Peyer's patch (tissue), 4 donors: Measurements from ENCODE around the gene MUSTN1. TPM values are rescaled to one million over a fixed set of nuclear protein-coding genes. Genes with fewer than 3 reads are reported as not detected.

Experiments
- DNase-seq, 3 donors: peaks; one replicate each; pipeline ENCODE4 v3.0.0-alpha.2; 2017 to 2019
- H3K27ac ChIP-seq, 4 donors: fragments of 200-600 bp; sonication (generic); one replicate each; pipeline ENCODE4 v1.5.1; 2016 to 2019
- H3K27me3 ChIP-seq, 2 donors: fragments of 200-600 bp; sonication (generic); one replicate each; pipeline ENCODE4 v1.5.1; 2019
- H3K36me3 ChIP-seq, 3 donors: fragments of 200-600 bp; sonication (generic); one replicate each; pipeline ENCODE4 v1.5.1; 2016 to 2019
- H3K4me1 ChIP-seq, 4 donors: fragments of 200-600 bp; sonication (generic); one replicate each; pipeline ENCODE4 v1.5.1; 2016 to 2019
- H3K4me3 ChIP-seq, 4 donors: fragments of 200-600 bp; sonication (generic); 1 replicate in 3 of 4; 2 replicates in 1 of 4; pipeline ENCODE4 v1.5.1; 2016 to 2019; ENCODE audit warnings: mild to moderate bottlenecking in 1 of 4
- H3K9me3 ChIP-seq, 4 donors: fragments of 200-600 bp; sonication (generic); one replicate each; pipeline ENCODE4 v1.5.1; 2016 to 2019; ENCODE audit warnings: mild to moderate bottlenecking in 1 of 4
- POLR2A ChIP-seq, 2 donors: fragments of 450-650 bp; IDR thresholded peaks; one replicate each; pipeline ENCODE4 v1.5.1; 2017; ENCODE audit warnings: antibody characterized with exemption in 2 of 2, mild to moderate bottlenecking in 2 of 2, moderate library complexity in 2 of 2
- total RNA-seq, 4 donors: library from RNA; depleted of rRNA; stranded (reverse); fragments of >200 nt; gene quantifications; one replicate each; pipeline ENCODE4 v1.1.0, GENCODE V29; 2016
- TF ChIP-seq, protein P1 (sequence below), 6 experiments: fragments of 450-650 bp in 4 of 6; fragments of 200-600 bp in 2 of 6; sonication (generic) in 1 of 6; IDR thresholded peaks; one replicate each; pipeline ENCODE4 v1.5.1; 2017 to 2019; ENCODE audit warnings: antibody characterized with exemption in 6 of 6, mild to moderate bottlenecking in 3 of 6, moderate library complexity in 1 of 6

MUSTN1 gene
- total RNA-seq, 4 donors from 2014 or later = 2.3 to 28.9 (median 11.9) TPM

DNA sequence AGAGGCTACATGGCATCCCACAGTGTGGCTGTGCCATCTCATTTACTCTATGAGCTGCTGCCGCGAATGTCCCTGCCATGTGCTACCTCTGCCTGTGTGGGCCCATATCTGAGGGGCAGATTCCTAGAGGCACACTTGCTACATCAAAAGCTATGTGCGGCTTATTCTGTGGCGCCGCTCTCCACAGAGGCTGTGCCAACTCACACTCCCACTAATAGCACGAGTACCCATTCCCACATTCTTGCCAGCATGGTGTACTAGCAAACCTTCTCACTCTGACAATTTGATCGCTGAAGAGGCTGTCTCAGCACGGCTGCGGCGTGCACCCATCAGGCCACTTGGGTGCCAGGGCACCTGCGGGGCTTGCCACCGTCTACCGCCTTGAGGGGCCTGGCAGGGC is 31.2 kb upstream of the MUSTN1 start:
- H3K27me3 ChIP-seq = no peaks in the 10 kb centered on the region
- H3K27ac ChIP-seq = no peak overlapping the region
- DNase-seq = no peak
- H3K4me3 ChIP-seq = no peak overlapping the region
- no peaks in the 10 kb centered on the region for H3K4me1 ChIP-seq
- TF ChIP-seq, protein P1, sequence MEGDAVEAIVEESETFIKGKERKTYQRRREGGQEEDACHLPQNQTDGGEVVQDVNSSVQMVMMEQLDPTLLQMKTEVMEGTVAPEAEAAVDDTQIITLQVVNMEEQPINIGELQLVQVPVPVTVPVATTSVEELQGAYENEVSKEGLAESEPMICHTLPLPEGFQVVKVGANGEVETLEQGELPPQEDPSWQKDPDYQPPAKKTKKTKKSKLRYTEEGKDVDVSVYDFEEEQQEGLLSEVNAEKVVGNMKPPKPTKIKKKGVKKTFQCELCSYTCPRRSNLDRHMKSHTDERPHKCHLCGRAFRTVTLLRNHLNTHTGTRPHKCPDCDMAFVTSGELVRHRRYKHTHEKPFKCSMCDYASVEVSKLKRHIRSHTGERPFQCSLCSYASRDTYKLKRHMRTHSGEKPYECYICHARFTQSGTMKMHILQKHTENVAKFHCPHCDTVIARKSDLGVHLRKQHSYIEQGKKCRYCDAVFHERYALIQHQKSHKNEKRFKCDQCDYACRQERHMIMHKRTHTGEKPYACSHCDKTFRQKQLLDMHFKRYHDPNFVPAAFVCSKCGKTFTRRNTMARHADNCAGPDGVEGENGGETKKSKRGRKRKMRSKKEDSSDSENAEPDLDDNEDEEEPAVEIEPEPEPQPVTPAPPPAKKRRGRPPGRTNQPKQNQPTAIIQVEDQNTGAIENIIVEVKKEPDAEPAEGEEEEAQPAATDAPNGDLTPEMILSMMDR (IDR thresholded peaks at IDR 0.05) = no peak
- TF ChIP-seq POLR2A (IDR thresholded peaks at IDR 0.05) = no peak
- no peaks in the 10 kb centered on the region for H3K36me3 ChIP-seq
- peaks cover 0 to 3% (median 0%) of the 10 kb centered on the region in 4 donors for H3K9me3 ChIP-seq

DNA sequence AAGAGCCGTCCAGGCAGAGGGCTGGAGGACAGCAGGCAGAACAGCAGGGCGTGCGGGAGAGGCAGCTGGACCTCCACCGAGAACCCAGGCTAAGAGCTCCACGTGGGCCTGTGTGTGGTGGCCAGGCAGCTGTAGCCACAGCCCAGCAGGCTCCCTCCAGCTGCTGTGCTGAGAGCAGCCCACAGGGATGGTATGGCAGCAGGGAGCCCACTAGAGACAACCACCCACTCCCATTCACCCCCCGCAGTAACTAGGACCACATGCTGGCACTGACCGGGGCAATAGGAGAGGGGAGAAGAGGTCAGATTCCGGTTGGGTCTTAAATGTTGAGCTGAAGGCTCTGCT is 25.6 kb upstream of the MUSTN1 start:
- Histone ChIP-seq H3K4me1 (no peaks in the 10 kb centered on the region), H3K36me3 (no peaks in the 10 kb centered on the region), H3K27ac (no peak overlapping the region), H3K4me3 (no peak overlapping the region), H3K9me3 (peaks cover 0 to 3% (median 0%) of the 10 kb centered on the region in 4 donors), H3K27me3 (no peaks in the 10 kb centered on the region)
- no peak for DNase-seq
- TF ChIP-seq, protein P1 (IDR thresholded peaks at IDR 0.05) = no peak
- no peak for TF ChIP-seq POLR2A (IDR thresholded peaks at IDR 0.05)

DNA sequence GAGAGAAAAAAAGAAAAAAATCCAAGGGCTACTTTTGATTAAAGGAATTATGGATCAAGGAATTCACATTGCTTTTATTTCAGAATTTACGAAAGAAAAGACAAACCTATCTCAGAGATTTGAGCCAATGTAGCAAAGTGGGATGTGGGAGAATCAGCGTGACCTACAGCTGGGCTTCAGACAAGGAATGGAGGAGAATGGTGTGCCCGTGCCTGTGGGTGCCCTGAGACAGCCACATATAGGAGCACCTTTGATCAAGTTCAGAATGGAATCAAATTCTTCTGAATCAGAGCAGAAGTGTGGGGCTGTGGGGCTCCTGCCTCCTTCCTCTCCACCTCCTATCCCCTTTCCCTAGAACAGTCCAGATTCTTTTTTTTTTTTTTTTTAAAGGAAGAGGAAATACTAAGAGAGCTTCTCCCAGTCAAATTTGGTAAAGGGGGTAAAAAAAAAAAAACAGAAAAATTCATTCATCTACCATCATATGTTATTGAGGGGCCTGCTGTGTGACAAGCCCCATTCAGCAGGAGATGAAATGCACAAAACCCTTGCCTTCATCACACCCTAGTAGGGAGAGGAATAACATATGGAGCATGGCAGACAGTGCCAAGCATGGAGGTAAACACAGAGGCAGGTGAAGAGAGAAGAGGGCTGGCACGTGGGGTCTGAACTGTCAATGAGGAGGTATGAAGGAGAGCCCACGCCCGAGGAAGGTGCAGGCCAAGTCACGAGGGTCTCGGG is 25.0 kb upstream of the MUSTN1 start:
- TF ChIP-seq, protein P1 (IDR thresholded peaks at IDR 0.05) = no peak
- TF ChIP-seq POLR2A (IDR thresholded peaks at IDR 0.05) = no peak
- Histone ChIP-seq H3K27me3 (no peaks in the 10 kb centered on the region), H3K4me3 (no peak overlapping the region), H3K36me3 (no peaks in the 10 kb centered on the region), H3K9me3 (peaks cover 0 to 3% (median 0%) of the 10 kb centered on the region in 4 donors), H3K27ac (no peak overlapping the region), H3K4me1 (no peaks in the 10 kb centered on the region)
- DNase-seq = no peak

DNA sequence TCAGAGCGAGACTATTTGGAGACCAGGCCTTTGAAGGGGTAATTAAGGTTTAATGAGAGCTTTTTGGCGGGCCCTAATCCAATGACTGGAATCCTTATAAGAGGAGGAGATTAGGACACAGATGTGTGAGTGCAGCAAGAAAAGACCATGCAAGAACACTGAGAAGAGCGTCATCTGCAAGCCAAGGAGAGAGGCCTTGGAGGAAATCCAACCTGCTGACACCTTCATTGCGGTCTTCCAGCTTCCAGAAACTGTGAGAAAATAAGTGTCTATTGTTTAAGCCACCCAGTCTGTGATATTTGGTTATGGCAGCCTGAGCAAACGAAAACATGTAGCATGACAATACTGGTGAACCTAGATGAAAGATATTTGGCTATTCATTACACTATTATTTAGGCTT is 23.0 kb upstream of the MUSTN1 start:
- H3K36me3 ChIP-seq = no peaks in the 10 kb centered on the region
- no peaks in the 10 kb centered on the region for H3K9me3 ChIP-seq
- no peak overlapping the region for H3K4me3 ChIP-seq
- TF ChIP-seq POLR2A (IDR thresholded peaks at IDR 0.05) = no peak
- TF ChIP-seq, protein P1 (IDR thresholded peaks at IDR 0.05) = no peak
- H3K27me3 ChIP-seq = no peaks in the 10 kb centered on the region
- H3K27ac ChIP-seq = no peak overlapping the region
- H3K4me1 ChIP-seq = no peaks in the 10 kb centered on the region
- no peak for DNase-seq

DNA sequence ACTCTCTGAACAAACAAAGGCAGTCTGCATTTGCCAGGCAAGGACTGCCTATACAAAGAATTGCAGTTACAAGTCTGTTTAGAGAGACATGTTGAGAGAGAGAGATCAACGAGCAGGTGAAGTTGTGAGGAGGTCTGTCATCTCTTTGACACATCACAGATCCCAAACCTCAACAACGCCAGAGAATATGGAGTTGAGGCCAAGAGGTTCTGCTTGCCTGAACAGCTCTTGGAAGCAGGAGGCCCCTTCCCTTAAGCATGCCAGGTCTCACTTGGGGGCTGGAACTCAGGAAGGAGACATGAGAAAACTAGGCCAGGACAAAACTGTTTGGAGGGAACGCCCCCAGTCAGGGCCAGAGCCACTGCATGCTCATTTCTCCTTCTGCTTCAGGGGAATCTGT is 22.3 kb upstream of the MUSTN1 start:
- TF ChIP-seq, protein P1 (IDR thresholded peaks at IDR 0.05) = no peak
- TF ChIP-seq POLR2A (IDR thresholded peaks at IDR 0.05) = no peak
- Histone ChIP-seq H3K27ac (no peak overlapping the region), H3K4me3 (no peak overlapping the region), H3K4me1 (no peaks in the 10 kb centered on the region), H3K27me3 (no peaks in the 10 kb centered on the region), H3K36me3 (peaks cover 0 to 2% (median 0%) of the 10 kb centered on the region in 3 donors), H3K9me3 (no peaks in the 10 kb centered on the region)
- DNase-seq = no peak
